T-helper 17 cell (primary cell): ENCODE measurements around the gene ACHE. TPM values are rescaled to one million over a fixed set of nuclear protein-coding genes. Genes with fewer than 3 reads are reported as not detected.
"Not testable (repeated sequence)": the region's sequence is repeated elsewhere in the genome, so short reads cannot be mapped to it uniquely, and the experiment has no call there.

ENCODE experiments used
- ATAC-seq: fragments of 150-1000 bp; cut with Tn5 transposase; 2 replicates; pipeline ENCODE4 v1.10.0; 2021; ENCODE audit warnings: mild to moderate bottlenecking, moderate library complexity
- DNase-seq, 3 donors: peaks; one replicate each; pipeline versions ENCODE4 v3.0.0 to v3.0.0-alpha.2; 2020 to 2021
- H3K9me3 ChIP-seq: one replicate; pipeline ENCODE4 v1.7.0; 2013; ENCODE audit warnings: low read length, mild to moderate bottlenecking; ENCODE audit not compliant: control insufficient read depth, poor library complexity, severe bottlenecking
- H3K27ac Mint-ChIP-seq: one replicate; pipeline ENCODE4 v1.8.0; 2022; ENCODE audit warnings: mild to moderate bottlenecking, moderate library complexity, mixed read lengths
- H3K27me3 Mint-ChIP-seq: one replicate; pipeline ENCODE4 v1.8.0; 2022; ENCODE audit warnings: mixed read lengths
- H3K36me3 Mint-ChIP-seq: one replicate; pipeline ENCODE4 v1.8.0; 2022; ENCODE audit warnings: low read depth, mixed read lengths
- H3K4me1 Mint-ChIP-seq: one replicate; pipeline ENCODE4 v1.8.0; 2022; ENCODE audit warnings: mild to moderate bottlenecking, mixed read lengths
- H3K4me3 Mint-ChIP-seq: one replicate; pipeline ENCODE4 v1.8.0; 2022; ENCODE audit warnings: mild to moderate bottlenecking, moderate library complexity, mixed read lengths
- total RNA-seq, 4 donors: library from RNA in 2 of 4; stranded (reverse) in 2 of 4; gene quantifications; one replicate each; pipeline ENCODE4 v1.2.3 and lab custom pipeline; 2022 to 2026

The ACHE gene
- total RNA-seq, 2 donors from 2014 or later = 0.21 to 0.25 TPM

DNA sequence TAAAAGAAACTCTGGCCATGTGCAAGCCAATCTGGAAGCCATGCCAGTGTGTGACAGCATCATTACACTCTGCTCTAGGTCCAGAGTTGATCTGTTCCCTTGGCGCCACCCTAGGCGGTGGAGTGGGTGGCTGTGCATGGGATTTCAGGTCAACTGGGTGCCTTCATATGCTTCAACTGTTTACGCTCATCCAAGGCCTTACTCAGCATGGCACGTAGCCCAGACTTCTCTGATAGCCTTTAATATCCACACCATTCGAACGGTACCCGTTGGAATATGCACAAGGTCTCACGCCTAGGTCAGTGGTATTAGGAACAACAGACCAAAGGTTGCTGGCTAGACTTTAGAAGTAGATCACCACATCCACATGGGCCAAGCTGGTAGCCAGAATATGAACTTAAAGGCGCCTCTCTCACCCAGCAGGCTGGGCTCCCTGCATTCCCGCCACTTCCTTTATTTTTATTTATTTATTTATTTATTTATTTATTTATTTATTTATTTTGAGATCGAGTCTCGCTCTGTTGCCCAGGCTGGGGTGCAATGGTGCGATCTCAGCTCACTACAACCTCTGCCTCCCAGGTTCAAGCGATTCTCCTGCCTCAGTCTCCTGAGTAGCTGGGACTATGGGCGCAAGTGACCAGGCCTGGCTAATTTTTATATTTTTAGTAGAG, 18.7 kb upstream of the ACHE start:
- DNase-seq (no peak), ATAC-seq (no peak)
- peaks cover 47% of the 10 kb centered on the region for H3K27me3 Mint-ChIP-seq
- no peak overlapping the region for H3K27ac Mint-ChIP-seq
- H3K36me3 Mint-ChIP-seq = no peaks in the 10 kb centered on the region
- H3K4me3 Mint-ChIP-seq = no peak overlapping the region
- peaks cover 2% of the 10 kb centered on the region for H3K4me1 Mint-ChIP-seq
- H3K9me3 ChIP-seq = no peaks in the 10 kb centered on the region

DNA sequence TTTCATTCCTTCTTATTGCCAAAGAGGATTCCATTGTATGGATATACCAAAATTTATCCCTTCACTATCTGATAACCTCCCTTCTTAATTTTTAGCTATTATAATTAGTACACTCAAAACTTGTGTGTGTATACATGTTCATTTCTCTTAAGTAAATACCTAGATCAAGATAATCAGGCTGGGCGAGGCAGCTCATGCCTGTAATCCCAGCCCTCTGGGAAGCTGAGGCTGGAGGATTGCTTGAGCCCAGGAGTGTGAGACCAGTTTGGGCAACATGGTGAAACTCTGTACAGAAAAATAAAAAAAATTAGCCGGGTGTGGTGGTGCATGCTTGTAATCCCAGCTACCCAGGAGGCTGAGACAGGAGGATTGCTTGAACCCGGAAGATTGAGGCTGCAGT, 15.8 kb upstream of the ACHE start:
- no peak overlapping the region for H3K4me3 Mint-ChIP-seq
- DNase-seq (no peak), ATAC-seq (no peak)
- H3K27ac Mint-ChIP-seq = no peak overlapping the region
- no peaks in the 10 kb centered on the region for H3K9me3 ChIP-seq
- peaks cover 3% of the 10 kb centered on the region for H3K36me3 Mint-ChIP-seq
- peaks cover 2% of the 10 kb centered on the region for H3K4me1 Mint-ChIP-seq
- H3K27me3 Mint-ChIP-seq = peaks cover 34% of the 10 kb centered on the region

DNA sequence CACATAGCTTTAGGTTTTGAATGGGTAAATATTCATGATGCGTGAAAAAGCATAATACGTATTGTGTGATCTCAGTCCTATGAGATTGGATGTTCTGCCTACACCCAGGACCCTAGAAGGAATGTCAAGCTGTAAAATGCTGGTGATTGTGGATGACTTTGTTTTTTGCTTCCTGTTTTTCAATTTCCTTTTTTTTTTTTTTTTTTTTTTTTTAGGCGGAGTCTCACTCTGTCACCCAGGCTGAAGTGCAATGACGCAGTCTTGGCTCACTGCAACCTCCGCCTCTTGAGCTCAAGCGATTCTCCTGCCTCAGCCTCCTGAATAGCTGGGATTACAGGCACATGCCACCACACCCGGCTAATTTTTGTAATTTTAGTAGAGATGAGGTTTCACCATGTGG, 14.8 kb upstream of the ACHE start:
- not testable (repeated sequence) for H3K4me1 Mint-ChIP-seq, H3K9me3 ChIP-seq, ATAC-seq, DNase-seq, H3K4me3 Mint-ChIP-seq, H3K36me3 Mint-ChIP-seq, H3K27ac Mint-ChIP-seq
- peaks cover 34% of the 10 kb centered on the region for H3K27me3 Mint-ChIP-seq

DNA sequence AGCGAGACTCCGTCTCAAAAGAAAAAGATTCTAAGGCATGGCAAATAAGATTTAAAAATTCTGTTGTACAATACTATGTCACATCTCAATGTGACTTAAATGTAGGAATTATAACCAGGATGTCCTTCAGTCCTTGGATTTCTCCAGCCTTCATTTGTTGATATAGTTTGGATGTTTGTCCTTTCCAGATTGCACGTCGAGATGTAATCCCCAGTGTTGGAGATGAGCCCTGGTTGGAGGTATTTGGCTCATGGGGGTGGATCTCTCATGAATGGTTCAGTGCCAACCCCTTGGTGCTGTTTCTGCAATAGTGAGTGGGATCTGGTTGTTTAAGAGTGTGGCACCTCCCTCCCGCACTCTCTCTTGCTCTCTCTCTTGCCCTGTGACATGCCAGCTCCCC, 12.8 kb upstream of the ACHE start:
- DNase-seq (no peak), ATAC-seq (no peak)
- Mint-ChIP-seq H3K36me3 (peaks cover 3% of the 10 kb centered on the region), H3K27me3 (peaks cover 22% of the 10 kb centered on the region), H3K27ac (no peak overlapping the region), H3K4me3 (no peak overlapping the region), H3K4me1 (peaks cover 2% of the 10 kb centered on the region)
- no peaks in the 10 kb centered on the region for H3K9me3 ChIP-seq

DNA sequence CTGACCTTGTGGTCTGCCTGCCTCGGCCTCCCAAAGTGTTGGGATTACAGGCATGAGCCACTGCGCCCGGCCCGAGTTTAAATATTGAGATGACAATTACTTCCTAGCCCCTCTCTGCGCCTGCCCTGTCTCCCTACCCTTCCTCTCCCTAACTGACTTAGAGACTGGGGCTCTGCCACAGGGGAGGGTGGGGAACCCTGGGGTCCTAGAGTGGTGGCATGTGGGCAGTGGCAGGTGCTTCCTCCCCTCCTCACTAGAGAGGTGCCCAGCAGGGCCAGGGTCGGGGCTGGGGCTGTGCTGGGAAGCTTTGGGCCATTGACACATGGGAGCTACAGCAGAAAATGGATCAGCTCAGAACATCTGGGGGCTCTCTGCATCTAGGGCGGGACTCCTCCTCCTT, 7.0 kb upstream of the ACHE start:
- H3K27me3 Mint-ChIP-seq = peaks cover 18% of the 10 kb centered on the region
- DNase-seq (no peak), ATAC-seq (no peak)
- no peak overlapping the region for H3K27ac Mint-ChIP-seq
- no peaks in the 10 kb centered on the region for H3K9me3 ChIP-seq
- H3K4me1 Mint-ChIP-seq = no peaks in the 10 kb centered on the region
- H3K36me3 Mint-ChIP-seq = no peaks in the 10 kb centered on the region
- no peak overlapping the region for H3K4me3 Mint-ChIP-seq

DNA sequence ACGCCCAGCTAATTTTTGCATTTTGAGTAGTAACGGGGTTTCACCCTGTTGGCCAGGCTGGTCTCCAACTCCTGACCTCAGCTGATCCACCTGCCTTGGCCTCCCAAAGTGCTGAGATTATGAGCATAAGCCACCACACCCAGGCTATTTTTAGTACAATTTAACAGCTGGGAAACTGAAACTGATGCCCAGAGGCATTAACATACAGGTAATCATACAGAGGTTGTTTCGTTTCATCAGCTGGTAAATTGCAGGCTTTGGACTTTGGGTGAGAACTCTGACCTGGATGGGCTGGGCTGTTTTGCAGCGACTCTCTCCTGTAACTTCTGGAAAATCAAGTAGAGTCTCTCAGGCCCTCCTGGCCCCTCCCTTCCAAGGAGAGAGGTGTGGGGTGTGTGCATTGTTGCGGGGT, 6.2 kb upstream of the ACHE start:
- DNase-seq (no peak), ATAC-seq (no peak)
- peaks cover 2% of the 10 kb centered on the region for H3K4me1 Mint-ChIP-seq
- no peak overlapping the region for H3K4me3 Mint-ChIP-seq
- H3K9me3 ChIP-seq = no peaks in the 10 kb centered on the region
- no peak overlapping the region for H3K27ac Mint-ChIP-seq
- peaks cover 20% of the 10 kb centered on the region for H3K27me3 Mint-ChIP-seq
- H3K36me3 Mint-ChIP-seq = no peaks in the 10 kb centered on the region

DNA sequence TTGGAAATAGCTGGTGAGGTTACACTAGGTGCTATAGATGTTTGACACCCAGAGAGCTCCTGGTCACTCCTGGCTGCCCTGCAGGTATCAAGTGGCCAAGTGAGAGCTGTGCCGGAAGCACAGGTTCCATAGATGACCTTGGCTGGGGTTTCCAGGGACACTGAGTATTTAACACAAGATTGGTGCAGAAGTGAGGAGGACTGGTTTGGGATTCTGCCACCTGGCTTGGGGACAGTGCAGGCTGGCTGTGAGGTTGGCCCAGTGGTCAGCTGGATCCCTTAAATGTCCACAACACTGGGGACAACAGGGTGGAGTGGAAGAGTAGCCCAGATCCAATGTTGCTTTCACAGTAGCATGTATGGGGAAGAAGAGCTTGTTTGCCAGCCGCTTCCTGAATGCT, 5.3 kb upstream of the ACHE start:
- Mint-ChIP-seq H3K4me3 (no peak overlapping the region), H3K27ac (no peak overlapping the region)
- no peak for DNase-seq

DNA sequence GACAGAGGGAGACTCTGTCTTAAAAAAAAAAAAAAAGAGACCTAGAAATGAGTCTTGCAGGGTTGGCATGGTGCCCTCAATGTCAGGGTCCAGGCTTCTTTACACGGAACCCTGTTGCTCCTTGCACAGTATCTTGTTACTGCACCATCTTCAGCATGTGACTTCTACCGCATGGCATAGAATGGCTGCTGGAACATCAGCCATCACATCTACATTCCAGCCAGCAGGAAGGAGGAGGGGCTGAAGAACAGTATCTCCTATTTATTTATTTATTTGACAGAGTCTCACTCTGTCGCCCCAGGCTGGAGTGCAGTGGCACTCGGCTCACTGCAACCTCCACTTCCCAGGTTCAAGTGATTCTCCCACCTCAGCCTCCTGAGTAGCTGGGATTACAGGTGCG, 3.7 kb upstream of the ACHE start:
- DNase-seq = no peak
- H3K4me3 Mint-ChIP-seq = no peak overlapping the region
- no peak overlapping the region for H3K27ac Mint-ChIP-seq
- H3K9me3 ChIP-seq = no peaks in the 10 kb centered on the region
- ATAC-seq = no peak
- peaks cover 8% of the 10 kb centered on the region for H3K4me1 Mint-ChIP-seq
- peaks cover 5% of the 10 kb centered on the region for H3K36me3 Mint-ChIP-seq
- peaks cover 27% of the 10 kb centered on the region for H3K27me3 Mint-ChIP-seq

More for the DNA sequence above, 5.3 kb upstream of the ACHE start:
- peaks cover 4% of the 10 kb centered on the region for H3K36me3 Mint-ChIP-seq
- peaks cover 25% of the 10 kb centered on the region for H3K27me3 Mint-ChIP-seq
- peaks cover 7% of the 10 kb centered on the region for H3K4me1 Mint-ChIP-seq
- H3K9me3 ChIP-seq = no peaks in the 10 kb centered on the region
- no peak for ATAC-seq

DNA sequence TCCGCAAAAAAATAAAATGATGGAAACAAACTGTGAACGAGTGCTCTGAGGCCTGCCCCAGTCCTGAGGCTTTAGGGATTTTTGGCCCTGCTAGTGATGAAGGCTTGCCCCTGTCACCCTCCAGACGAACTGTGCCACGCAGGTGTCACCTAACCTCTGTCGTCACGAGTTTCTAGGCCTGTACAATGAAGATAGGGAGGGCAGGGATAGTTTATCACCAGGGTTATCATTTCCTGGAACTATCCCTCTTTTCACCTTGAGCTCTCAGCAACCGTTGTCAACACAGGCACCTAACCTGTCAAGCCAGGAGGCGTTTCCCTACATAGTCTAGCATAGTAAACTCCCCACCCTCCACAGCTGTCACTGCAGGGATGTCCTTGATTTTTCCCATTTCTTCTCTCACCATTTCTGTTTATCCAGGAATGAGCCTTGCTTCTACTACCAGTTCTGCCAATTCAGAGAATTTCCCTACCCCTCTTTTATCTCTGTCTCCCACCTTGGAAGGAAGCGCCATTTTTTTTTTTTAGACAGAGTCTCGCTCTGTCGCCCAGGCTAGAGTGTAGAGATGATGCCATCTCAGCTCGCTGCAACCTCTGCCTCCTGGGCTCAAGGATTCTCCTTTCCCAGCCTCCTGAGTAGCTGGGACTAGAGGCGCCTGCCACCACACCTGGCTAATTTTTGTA, 2.2 kb upstream of the ACHE start:
- Mint-ChIP-seq H3K4me3 (peak overlapping the region; percentile 58), H3K27ac (no peak overlapping the region), H3K4me1 (peaks cover 11% of the 10 kb centered on the region), H3K27me3 (peaks cover 29% of the 10 kb centered on the region), H3K36me3 (peaks cover 5% of the 10 kb centered on the region)
- no peaks in the 10 kb centered on the region for H3K9me3 ChIP-seq
- ATAC-seq = no peak
- no peak for DNase-seq

DNA sequence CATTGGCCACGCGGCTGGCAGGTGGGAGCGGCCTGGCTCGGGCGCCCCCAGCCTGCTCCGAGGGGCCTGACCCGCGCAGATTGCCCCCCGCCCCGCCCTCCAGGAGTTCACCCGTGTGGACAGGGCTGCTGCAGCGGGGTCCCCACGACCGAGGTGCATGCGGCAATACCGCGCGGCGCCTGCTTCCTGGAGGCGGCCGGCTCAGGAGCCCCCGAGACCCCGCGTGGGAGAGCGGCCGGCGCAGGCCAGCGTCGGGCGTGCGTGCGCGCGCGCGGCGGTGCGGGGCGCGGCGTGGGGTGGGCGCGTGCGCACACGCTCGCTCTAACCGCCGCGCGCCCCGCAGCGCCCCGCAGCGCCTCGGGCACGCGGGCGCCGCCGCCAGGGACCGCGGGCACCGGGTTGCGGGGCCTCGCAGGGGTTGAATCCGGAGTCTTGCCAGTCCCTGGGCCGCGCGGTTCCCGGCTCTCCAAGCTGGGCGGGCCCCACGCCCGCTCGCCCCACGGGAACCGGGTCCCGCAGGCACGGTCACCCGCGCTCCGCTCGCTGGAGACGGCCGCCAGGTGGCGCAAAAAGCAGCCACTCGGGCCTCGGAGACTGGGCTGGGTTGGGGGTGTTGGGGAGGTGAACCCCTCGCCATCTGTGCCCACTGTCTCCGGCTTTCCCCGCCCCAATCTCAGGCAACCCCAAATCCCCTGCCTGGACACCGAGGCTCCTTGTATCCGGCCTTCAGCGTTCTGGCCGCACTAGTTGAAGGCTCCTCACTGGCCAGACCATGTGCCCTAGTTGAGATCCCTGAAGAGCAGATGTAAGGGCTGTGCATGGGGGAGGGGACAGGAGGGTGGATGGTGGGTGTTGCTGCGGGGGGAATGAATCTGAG, 1.3 kb upstream of the ACHE start:
- H3K36me3 Mint-ChIP-seq = peaks cover 5% of the 10 kb centered on the region
- H3K27me3 Mint-ChIP-seq = peaks cover 38% of the 10 kb centered on the region
- ATAC-seq (peak; percentile 73), DNase-seq (peak; percentile 38 to 68 (median 55))
- H3K9me3 ChIP-seq = no peaks in the 10 kb centered on the region
- no peak overlapping the region for H3K27ac Mint-ChIP-seq
- H3K4me3 Mint-ChIP-seq = peak overlapping the region; percentile 92
- H3K4me1 Mint-ChIP-seq = peaks cover 13% of the 10 kb centered on the region

DNA sequence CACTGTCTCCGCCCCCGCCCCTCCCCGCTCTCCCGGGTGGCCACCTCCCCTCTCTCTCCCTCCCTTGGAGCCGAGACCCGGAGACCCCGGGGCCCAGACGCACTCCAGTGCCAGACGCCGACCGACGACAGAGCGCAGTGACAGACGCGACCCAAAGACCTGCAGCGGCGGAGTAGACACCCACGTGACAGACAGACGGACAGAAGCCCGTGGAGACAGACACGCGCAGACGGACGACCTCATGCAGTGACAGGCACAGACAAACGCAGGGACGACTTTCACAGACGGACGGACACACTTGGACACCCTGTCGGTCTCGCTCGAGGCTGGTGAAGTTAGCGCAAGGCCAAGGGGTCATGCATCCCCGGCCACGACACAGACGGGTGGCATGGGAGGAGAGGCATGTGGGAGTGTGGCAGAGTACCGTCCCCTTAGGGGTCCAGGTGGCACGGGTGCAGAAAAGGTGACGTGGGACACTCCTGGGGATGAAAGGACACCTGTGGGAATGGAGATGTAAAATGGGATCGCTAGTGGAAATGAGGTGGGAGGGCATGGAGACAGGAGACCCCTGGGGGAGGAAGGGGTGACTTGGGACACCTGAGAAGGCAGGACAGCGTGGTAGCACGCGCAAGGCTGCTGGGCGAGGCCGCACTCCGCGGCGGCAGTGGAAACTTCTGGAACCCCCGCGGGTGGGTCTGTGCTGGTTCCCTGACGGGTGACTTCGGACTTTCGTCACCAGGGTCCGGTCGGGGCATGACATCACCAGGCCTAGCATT, 456 bp upstream of the ACHE start:
- Mint-ChIP-seq H3K36me3 (peaks cover 5% of the 10 kb centered on the region), H3K27ac (no peak overlapping the region)
- ATAC-seq = peak; percentile 22

DNA sequence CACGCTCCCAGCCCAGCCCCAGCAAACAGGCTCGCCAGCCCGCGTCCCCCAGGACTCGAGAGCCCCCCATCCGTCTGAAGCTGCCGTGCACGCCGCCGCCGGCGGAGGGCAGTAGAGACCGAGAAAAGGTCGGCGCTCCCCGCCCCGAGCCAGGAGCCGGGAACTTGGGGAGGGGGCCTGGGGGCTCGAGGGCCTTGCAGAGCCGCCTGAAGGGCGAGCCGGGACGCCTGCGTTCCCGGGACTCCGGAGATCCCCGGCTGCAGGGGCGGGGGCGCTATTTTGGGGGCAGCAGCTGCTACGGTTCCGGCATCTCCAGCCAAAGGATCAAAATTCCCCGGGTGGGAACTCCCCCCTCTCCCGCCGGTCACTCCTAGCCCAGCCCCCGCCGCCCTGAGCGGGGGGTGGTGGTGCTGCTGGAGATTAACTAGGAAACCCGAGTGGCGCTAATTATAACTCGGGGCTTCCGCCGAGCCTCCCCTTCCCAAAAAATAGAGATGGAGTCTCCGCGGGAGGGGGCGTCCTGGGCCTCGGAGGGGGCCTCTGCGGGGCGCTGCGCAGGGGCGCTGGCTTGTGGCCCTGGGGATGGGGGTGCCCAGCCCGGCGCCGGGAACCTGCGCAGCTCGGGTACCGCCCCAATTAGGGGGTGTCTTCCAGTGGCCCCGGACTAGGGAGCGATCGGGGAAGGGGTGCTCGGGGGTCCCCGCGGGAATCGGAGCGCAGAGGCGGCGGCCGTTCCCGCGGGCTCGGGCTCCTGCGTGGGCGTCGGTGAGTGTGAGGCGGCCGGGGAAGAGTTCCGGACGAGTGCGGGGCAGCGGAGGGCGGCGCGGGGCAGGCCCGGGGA, 608 bp downstream of the ACHE start:
- Mint-ChIP-seq H3K27ac (no peak overlapping the region), H3K36me3 (peaks cover 5% of the 10 kb centered on the region), H3K4me1 (peaks cover 27% of the 10 kb centered on the region), H3K4me3 (peak overlapping the region; percentile 52), H3K27me3 (peaks cover 40% of the 10 kb centered on the region)
- peak; percentile 30 to 51 (median 46) for DNase-seq
- H3K9me3 ChIP-seq = no peaks in the 10 kb centered on the region
- peak; percentile 24 for ATAC-seq

More for the DNA sequence above, 456 bp upstream of the ACHE start:
- Mint-ChIP-seq H3K4me1 (peaks cover 19% of the 10 kb centered on the region), H3K4me3 (peak overlapping the region; percentile 92), H3K27me3 (peaks cover 45% of the 10 kb centered on the region)
- no peak for DNase-seq
- H3K9me3 ChIP-seq = no peaks in the 10 kb centered on the region
